ENCODE data around the gene TMEM114.

- TF ChIP-seq POLR2A (IDR thresholded peaks at IDR 0.05) = no peak
- TF ChIP-seq, protein P1, sequence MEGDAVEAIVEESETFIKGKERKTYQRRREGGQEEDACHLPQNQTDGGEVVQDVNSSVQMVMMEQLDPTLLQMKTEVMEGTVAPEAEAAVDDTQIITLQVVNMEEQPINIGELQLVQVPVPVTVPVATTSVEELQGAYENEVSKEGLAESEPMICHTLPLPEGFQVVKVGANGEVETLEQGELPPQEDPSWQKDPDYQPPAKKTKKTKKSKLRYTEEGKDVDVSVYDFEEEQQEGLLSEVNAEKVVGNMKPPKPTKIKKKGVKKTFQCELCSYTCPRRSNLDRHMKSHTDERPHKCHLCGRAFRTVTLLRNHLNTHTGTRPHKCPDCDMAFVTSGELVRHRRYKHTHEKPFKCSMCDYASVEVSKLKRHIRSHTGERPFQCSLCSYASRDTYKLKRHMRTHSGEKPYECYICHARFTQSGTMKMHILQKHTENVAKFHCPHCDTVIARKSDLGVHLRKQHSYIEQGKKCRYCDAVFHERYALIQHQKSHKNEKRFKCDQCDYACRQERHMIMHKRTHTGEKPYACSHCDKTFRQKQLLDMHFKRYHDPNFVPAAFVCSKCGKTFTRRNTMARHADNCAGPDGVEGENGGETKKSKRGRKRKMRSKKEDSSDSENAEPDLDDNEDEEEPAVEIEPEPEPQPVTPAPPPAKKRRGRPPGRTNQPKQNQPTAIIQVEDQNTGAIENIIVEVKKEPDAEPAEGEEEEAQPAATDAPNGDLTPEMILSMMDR (IDR thresholded peaks at IDR 0.05) = no peak
Measured at GRCh38 chr16:8583732-8584131, 6.6 kb downstream of the TMEM114 start.
